ENCODE results near the gene CD72.
A peak's percentile ranks its signal among the peaks of the same experiment; 100 is the strongest.

CD72 gene

DNA sequence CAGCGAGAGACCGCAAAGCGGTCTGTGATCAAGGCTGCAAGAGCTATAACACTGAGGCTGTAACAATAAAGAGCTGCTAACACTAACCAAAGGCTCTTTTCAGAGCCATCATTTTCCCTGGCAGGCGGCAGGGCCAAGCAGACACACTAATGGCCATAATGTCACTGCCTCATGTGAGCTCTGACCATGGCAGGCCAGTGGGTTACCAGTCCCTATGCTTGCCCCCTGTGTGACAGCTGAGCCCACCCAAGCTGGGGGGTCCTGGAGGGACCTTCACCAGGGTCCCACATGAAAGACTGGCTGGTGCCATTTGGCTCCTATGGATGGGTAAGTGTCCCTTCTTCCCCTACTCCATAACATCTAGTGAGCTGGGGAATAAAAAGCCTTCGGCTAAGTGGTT is 42.7 kb downstream of the CD72 start:
- Histone ChIP-seq H3K9ac (ENCODE audit: low read length) (no peak overlapping the region), H3K27ac (ENCODE audit: low read depth, low read length) (no peak overlapping the region), H3K4me1 (ENCODE audit: insufficient read depth, low read length) (no peaks in the 10 kb centered on the region), H3K27me3 (ENCODE audit: control insufficient read depth in 1 of 2, insufficient read depth in 2 of 2, low read length in 2 of 2) (no peaks in the 10 kb centered on the region), H3K36me3 (ENCODE audit: insufficient read depth, low read length) (no peaks in the 10 kb centered on the region), H3K9me3 (ENCODE audit: low read length) (peaks cover 7% of the 10 kb centered on the region), H3K4me3 (ENCODE audit: low read depth in 1 of 2, low read length in 2 of 2) (no peak overlapping the region)

GRCh38 chr9:35574578-35575122 is 43.6 kb downstream of the CD72 start:
- Histone ChIP-seq H3K9me3 (ENCODE audit: low read length) (no peaks in the 10 kb centered on the region), H3K27ac (ENCODE audit: low read depth, low read length) (no peak overlapping the region), H3K27me3 (ENCODE audit: control insufficient read depth in 1 of 2, insufficient read depth in 2 of 2, low read length in 2 of 2) (no peaks in the 10 kb centered on the region), H3K36me3 (ENCODE audit: insufficient read depth, low read length) (no peaks in the 10 kb centered on the region), H3K4me1 (ENCODE audit: insufficient read depth, low read length) (no peaks in the 10 kb centered on the region), H3K9ac (ENCODE audit: low read length) (no peak overlapping the region), H3K4me3 (ENCODE audit: low read depth in 1 of 2, low read length in 2 of 2) (no peak overlapping the region)

DNA sequence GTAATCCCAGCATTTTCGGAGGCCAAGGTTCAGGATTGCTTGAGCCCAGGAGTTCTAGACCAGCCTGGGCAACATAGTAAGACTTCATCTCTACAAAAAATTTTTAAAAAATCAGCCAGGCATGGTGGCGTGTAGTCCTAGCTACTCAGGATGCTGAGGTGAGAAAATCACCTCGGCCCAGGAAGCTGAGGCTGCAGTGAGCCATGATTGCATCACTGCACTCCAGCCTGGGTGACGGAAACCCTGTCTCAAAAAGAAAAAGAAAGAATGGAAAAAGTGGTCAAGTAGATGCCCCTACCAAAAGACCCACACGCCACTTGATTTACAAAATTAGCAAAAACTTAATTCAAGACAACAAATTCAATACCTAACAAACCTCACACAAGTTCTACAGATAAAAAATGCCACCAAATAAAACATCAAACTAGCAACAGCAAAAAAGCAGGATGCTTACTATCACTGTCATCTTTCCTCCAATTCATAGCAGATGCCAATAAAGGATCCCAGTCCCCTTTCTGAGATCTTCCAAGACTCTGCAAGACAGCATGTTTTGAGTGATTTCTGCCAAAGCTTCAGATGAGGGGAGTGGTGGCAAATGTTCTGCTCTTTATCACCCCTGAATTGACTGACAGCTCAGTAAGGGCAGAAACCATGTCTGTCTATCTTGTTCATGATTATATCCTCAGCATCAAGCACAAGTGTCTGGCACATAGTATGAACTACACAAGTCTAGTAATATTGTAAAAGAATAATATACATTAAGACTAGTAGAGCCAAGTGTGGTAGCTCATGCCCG is 47.3 kb downstream of the CD72 start:
- Histone ChIP-seq H3K27ac (ENCODE audit: low read depth, low read length) (no peak overlapping the region), H3K9me3 (ENCODE audit: low read length) (no peaks in the 10 kb centered on the region), H3K4me1 (ENCODE audit: insufficient read depth, low read length) (no peaks in the 10 kb centered on the region), H3K4me3 (ENCODE audit: low read depth in 1 of 2, low read length in 2 of 2) (no peak overlapping the region), H3K27me3 (ENCODE audit: control insufficient read depth in 1 of 2, insufficient read depth in 2 of 2, low read length in 2 of 2) (no peaks in the 10 kb centered on the region), H3K36me3 (ENCODE audit: insufficient read depth, low read length) (no peaks in the 10 kb centered on the region), H3K9ac (ENCODE audit: low read length) (no peak overlapping the region)

DNA sequence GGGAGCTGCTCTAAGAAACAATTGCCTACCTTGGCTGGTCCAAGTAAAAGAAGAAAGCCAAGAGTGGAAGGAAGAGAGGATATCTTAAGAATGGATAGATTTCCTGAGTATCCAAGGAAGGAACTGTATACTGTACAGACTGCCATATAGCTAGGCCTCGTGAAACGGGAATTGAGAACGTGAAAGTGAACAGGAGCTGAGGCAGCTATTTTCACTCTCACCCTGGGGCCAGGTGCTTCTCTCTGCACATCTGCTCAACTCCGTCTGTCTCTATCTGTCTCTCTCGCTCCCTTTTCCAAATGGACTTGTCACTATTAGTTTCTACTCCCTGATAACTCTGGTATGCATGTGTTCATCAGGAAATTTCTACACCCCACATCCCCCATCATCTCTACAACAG is 49.0 kb downstream of the CD72 start:
- no peak overlapping the region for H3K4me3 ChIP-seq (ENCODE audit: low read depth in 1 of 2, low read length in 2 of 2)
- no peaks in the 10 kb centered on the region for H3K27me3 ChIP-seq (ENCODE audit: control insufficient read depth in 1 of 2, insufficient read depth in 2 of 2, low read length in 2 of 2)
- no peak overlapping the region for H3K9ac ChIP-seq (ENCODE audit: low read length)
- peaks cover 12% of the 10 kb centered on the region for H3K4me1 ChIP-seq (ENCODE audit: insufficient read depth, low read length)
- H3K27ac ChIP-seq (ENCODE audit: low read depth, low read length): no peak overlapping the region
- H3K9me3 ChIP-seq (ENCODE audit: low read length): no peaks in the 10 kb centered on the region
- no peaks in the 10 kb centered on the region for H3K36me3 ChIP-seq (ENCODE audit: insufficient read depth, low read length)

DNA sequence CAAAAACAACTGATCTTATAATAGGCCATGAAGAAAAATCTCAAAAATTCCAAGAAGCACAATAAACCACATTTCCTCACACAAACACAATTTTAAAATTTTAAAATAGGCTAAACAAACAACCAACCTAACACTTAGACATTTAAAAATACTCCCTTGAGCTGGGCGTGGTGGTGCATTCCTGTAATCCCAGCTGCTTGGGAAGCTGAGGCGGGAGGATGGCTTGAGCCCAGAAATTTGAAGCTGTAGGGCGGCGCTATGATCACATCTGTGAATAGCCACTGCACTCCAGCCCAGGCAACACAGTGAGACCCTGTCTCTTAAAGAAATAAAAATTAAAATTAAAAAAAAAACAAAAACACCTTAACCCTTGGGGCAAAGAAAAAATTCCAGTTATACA is 50.0 kb downstream of the CD72 start:
- Histone ChIP-seq H3K4me1 (ENCODE audit: insufficient read depth, low read length) (peaks cover 22% of the 10 kb centered on the region), H3K9ac (ENCODE audit: low read length) (no peak overlapping the region), H3K4me3 (ENCODE audit: low read depth in 1 of 2, low read length in 2 of 2) (no peak overlapping the region), H3K36me3 (ENCODE audit: insufficient read depth, low read length) (no peaks in the 10 kb centered on the region), H3K9me3 (ENCODE audit: low read length) (no peaks in the 10 kb centered on the region), H3K27ac (ENCODE audit: low read depth, low read length) (no peak overlapping the region), H3K27me3 (ENCODE audit: control insufficient read depth in 1 of 2, insufficient read depth in 2 of 2, low read length in 2 of 2) (no peaks in the 10 kb centered on the region)

DNA sequence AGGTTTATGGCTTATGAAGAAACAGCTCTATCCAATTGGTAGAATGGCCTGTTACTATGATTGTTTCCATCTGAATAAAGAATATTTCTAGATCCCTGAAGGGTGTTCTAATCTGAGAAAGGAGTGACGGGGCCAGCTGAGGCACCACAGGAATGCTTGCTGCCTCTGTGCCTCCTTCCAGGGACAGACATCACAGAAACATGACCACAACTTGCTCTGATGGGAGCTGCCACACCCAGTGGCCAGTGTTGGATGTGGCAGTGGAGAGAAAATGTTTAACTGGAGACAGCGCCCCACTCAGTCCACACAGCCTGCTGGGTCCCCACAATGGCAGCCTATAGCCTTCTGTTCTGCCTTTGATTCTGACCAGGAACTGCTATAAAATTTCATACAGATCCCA is 51.8 kb downstream of the CD72 start:
- Histone ChIP-seq H3K27ac (ENCODE audit: low read depth, low read length) (no peak overlapping the region), H3K27me3 (ENCODE audit: control insufficient read depth in 1 of 2, insufficient read depth in 2 of 2, low read length in 2 of 2) (no peaks in the 10 kb centered on the region), H3K36me3 (ENCODE audit: insufficient read depth, low read length) (no peaks in the 10 kb centered on the region), H3K9me3 (ENCODE audit: low read length) (no peaks in the 10 kb centered on the region), H3K4me1 (ENCODE audit: insufficient read depth, low read length) (peaks cover 31% of the 10 kb centered on the region), H3K4me3 (ENCODE audit: low read depth in 1 of 2, low read length in 2 of 2) (no peak overlapping the region), H3K9ac (ENCODE audit: low read length) (no peak overlapping the region)

GRCh38 chr9:35564658-35565061 is 53.6 kb downstream of the CD72 start:
- peaks cover 31% of the 10 kb centered on the region for H3K4me1 ChIP-seq (ENCODE audit: insufficient read depth, low read length)
- H3K4me3 ChIP-seq (ENCODE audit: low read depth in 1 of 2, low read length in 2 of 2): no peak overlapping the region
- H3K27ac ChIP-seq (ENCODE audit: low read depth, low read length): no peak overlapping the region

DNA sequence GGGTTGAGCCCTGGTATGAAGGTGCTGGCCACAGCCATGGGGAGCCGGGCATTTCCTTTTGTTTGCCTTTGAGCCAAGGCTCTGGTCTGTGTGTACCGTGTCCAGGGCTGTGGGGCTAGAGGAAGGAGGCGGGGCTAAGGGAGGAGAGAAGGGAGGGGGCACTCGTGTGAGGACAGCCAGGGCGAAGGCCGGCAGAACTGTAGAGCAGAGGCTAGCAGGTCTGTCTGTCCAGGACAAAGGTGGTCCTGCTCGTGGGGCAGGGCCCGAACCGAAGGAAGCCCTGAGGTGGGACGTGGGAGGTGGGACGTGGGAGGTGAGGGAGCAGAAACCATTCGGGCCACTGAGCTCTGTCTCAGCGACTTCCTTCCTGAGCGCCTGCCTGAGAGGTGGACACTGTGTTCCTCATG is 54.4 kb downstream of the CD72 start:
- Histone ChIP-seq H3K27me3 (ENCODE audit: control insufficient read depth in 1 of 2, insufficient read depth in 2 of 2, low read length in 2 of 2) (no peaks in the 10 kb centered on the region), H3K36me3 (ENCODE audit: insufficient read depth, low read length) (peaks cover 4% of the 10 kb centered on the region), H3K4me3 (ENCODE audit: low read depth in 1 of 2, low read length in 2 of 2) (peak overlapping the region in 1 of 2 donors; percentile 40), H3K9me3 (ENCODE audit: low read length) (no peaks in the 10 kb centered on the region), H3K9ac (ENCODE audit: low read length) (peak overlapping the region; percentile 59), H3K4me1 (ENCODE audit: insufficient read depth, low read length) (peaks cover 31% of the 10 kb centered on the region), H3K27ac (ENCODE audit: low read depth, low read length) (peak overlapping the region; percentile 67)

More at GRCh38 chr9:35564658-35565061, 53.6 kb downstream of the CD72 start:
- H3K9ac ChIP-seq (ENCODE audit: low read length): no peak overlapping the region
- no peaks in the 10 kb centered on the region for H3K36me3 ChIP-seq (ENCODE audit: insufficient read depth, low read length)
- no peaks in the 10 kb centered on the region for H3K9me3 ChIP-seq (ENCODE audit: low read length)
- H3K27me3 ChIP-seq (ENCODE audit: control insufficient read depth in 1 of 2, insufficient read depth in 2 of 2, low read length in 2 of 2): no peaks in the 10 kb centered on the region

DNA sequence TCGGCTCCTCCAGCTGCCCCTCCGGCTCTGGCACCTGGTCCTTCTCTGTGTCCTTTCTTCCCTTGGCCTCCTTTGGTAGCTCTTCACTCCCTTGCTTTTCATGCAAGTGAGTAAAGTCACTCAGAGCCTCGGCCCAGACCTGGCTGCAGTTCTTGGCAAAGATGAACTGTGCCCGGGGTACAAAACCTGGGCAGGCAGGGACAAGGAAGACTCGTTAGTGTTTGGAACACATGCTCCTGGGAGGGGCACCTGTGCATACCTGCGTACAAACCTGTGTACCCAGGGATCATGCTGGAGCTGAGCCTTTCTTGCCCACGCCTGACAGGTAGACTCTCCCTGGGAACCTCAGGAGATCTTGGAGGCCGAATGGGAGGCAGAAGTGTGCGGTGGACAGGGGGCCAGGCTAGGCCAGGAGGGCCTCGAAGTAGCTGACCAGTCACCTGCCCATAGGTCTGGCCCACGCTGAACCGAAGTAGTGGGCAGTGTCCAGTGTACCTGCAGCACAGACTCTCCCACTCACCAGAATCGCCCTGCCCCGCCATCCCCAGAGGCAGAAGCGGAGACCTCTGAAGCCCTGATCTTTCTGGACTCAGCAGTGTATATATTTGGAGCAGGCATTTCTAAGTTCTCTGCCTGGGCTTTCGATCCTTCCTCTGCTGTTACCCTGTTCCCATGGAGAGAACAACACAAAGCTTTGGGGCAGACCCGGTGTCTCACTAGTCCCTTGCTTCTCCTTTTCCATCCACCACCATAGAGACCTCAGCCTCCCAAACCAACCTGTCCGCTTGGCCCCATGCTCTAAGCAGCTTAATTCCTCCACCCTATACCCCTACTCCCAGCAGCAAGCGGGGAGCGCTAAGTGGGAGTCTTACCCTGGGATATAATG is 55.1 kb downstream of the CD72 start:
- peak overlapping the region; percentile 67 for H3K27ac ChIP-seq (ENCODE audit: low read depth, low read length)
- peaks cover 11% of the 10 kb centered on the region for H3K36me3 ChIP-seq (ENCODE audit: insufficient read depth, low read length)
- H3K4me1 ChIP-seq (ENCODE audit: insufficient read depth, low read length): peaks cover 31% of the 10 kb centered on the region
- H3K27me3 ChIP-seq (ENCODE audit: control insufficient read depth in 1 of 2, insufficient read depth in 2 of 2, low read length in 2 of 2): no peaks in the 10 kb centered on the region
- peak overlapping the region; percentile 59 for H3K9ac ChIP-seq (ENCODE audit: low read length)
- peak overlapping the region in 1 of 2 donors; percentile 40 for H3K4me3 ChIP-seq (ENCODE audit: low read depth in 1 of 2, low read length in 2 of 2)
- H3K9me3 ChIP-seq (ENCODE audit: low read length): no peaks in the 10 kb centered on the region

- H3K9ac ChIP-seq (ENCODE audit: low read length): no peak overlapping the region
- no peak overlapping the region for H3K27ac ChIP-seq (ENCODE audit: low read depth, low read length)
- no peaks in the 10 kb centered on the region for H3K9me3 ChIP-seq (ENCODE audit: low read length)
- no peaks in the 10 kb centered on the region for H3K27me3 ChIP-seq (ENCODE audit: control insufficient read depth in 1 of 2, insufficient read depth in 2 of 2, low read length in 2 of 2)
- peaks cover 25% of the 10 kb centered on the region for H3K36me3 ChIP-seq (ENCODE audit: insufficient read depth, low read length)
- peaks cover 31% of the 10 kb centered on the region for H3K4me1 ChIP-seq (ENCODE audit: insufficient read depth, low read length)
- no peak overlapping the region for H3K4me3 ChIP-seq (ENCODE audit: low read depth in 1 of 2, low read length in 2 of 2)
Observed at GRCh38 chr9:35561468-35562261, 56.5 kb downstream of the CD72 start.
